Esophagus squamous epithelium (tissue), 4 donors: ENCODE data around the gene KRT7.

Source experiments
- CTCF ChIP-seq, 6 experiments: fragments of 450-650 bp in 4 of 6; fragments of 200-600 bp in 2 of 6; sonication (generic) in 2 of 6; IDR thresholded peaks; one replicate each; pipeline ENCODE4 v1.5.1; 2016 to 2019; ENCODE audit warnings: antibody characterized with exemption in 6 of 6, mild to moderate bottlenecking in 4 of 6, moderate library complexity in 4 of 6
- POLR2A ChIP-seq, 4 donors: fragments of 450-650 bp; IDR thresholded peaks; one replicate each; pipeline ENCODE4 v1.6.1; 2017; ENCODE audit warnings: antibody characterized with exemption in 4 of 4, mild to moderate bottlenecking in 4 of 4, moderate library complexity in 3 of 4

GRCh38 chr12:52226446-52226845 is 6.6 kb upstream of the KRT7 start:
- TF ChIP-seq CTCF (IDR thresholded peaks at IDR 0.05): no peak
- TF ChIP-seq POLR2A (IDR thresholded peaks at IDR 0.05): no peak
